ENCODE measurements around the gene MPL.

Gene MPL

GRCh38 chr1:43331688-43332087 is 5.9 kb upstream of the MPL start:
- H3K4me3 ChIP-seq (ENCODE audit: low read depth, low read length): no peak overlapping the region
- TF ChIP-seq, protein P1, sequence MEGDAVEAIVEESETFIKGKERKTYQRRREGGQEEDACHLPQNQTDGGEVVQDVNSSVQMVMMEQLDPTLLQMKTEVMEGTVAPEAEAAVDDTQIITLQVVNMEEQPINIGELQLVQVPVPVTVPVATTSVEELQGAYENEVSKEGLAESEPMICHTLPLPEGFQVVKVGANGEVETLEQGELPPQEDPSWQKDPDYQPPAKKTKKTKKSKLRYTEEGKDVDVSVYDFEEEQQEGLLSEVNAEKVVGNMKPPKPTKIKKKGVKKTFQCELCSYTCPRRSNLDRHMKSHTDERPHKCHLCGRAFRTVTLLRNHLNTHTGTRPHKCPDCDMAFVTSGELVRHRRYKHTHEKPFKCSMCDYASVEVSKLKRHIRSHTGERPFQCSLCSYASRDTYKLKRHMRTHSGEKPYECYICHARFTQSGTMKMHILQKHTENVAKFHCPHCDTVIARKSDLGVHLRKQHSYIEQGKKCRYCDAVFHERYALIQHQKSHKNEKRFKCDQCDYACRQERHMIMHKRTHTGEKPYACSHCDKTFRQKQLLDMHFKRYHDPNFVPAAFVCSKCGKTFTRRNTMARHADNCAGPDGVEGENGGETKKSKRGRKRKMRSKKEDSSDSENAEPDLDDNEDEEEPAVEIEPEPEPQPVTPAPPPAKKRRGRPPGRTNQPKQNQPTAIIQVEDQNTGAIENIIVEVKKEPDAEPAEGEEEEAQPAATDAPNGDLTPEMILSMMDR (IDR thresholded peaks at IDR 0.05; ENCODE audit: low read depth, low read length): no peak
- DNase-seq (ENCODE audit: low read depth, low spot score): no peak
- in situ Hi-C loops (cut with HindIII; ENCODE audit: low sequenced_read_pairs): no loop called here

DNA sequence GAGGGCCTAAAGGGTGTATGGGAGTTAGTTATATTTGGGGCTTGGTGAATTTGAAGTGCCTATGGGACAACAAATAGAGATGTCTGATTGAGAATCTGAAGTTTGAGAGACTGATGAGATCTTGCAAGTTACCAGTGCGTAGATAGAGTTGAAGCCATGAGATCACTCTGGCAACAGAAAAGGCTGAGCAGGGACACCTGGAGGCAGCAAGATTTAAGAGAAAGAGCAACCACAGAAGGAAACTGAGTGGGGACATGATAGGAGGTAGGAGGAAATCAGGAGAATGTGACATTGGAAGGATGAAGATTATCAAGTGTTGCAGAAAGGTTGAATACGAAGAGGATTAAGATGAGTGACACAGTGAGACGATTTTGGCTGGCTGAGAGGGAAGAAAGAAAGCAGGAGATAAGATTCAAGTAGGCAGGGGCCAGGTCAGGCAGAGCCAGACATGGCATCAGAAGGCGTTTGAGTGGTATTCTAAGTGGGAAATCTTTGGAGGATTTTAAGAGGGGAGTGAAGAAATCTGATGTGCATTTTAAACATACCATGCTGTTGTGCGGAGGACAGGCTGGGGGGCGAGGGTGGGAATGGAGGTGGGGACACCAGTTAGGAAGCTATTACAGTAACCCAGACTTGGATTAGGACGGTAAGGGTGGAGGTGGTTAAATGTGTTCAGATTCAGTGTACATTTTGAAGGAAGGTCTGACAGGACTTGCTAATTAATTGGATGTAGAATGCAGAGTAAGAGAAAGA is 3.0 kb upstream of the MPL start:
- TF ChIP-seq, protein P1 (IDR thresholded peaks at IDR 0.05; ENCODE audit: low read depth, low read length): no peak
- DNase-seq (ENCODE audit: low read depth, low spot score): no peak
- in situ Hi-C loops (cut with HindIII; ENCODE audit: low sequenced_read_pairs): no loop called here
- no peak overlapping the region for H3K4me3 ChIP-seq (ENCODE audit: low read depth, low read length)

DNA sequence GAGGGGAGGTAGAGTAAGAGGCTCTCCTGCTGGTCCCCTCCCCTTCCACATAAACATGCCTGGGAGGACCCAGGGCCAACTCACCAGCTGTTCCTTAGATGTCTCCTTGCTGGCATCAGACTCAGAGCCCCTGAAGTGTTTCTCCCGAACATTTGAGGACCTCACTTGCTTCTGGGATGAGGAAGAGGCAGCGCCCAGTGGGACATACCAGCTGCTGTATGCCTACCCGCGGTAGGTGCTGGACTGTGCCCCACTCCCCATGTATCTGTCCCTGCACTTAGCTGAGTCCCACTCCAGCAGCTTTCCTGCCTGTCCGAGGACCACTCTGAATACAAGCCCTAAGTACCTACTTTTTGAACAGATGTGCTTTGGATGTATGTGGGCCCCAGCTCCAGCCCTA is 383 bp downstream of the MPL start:
- in situ Hi-C loops (cut with HindIII; ENCODE audit: low sequenced_read_pairs): no loop called here

DNA sequence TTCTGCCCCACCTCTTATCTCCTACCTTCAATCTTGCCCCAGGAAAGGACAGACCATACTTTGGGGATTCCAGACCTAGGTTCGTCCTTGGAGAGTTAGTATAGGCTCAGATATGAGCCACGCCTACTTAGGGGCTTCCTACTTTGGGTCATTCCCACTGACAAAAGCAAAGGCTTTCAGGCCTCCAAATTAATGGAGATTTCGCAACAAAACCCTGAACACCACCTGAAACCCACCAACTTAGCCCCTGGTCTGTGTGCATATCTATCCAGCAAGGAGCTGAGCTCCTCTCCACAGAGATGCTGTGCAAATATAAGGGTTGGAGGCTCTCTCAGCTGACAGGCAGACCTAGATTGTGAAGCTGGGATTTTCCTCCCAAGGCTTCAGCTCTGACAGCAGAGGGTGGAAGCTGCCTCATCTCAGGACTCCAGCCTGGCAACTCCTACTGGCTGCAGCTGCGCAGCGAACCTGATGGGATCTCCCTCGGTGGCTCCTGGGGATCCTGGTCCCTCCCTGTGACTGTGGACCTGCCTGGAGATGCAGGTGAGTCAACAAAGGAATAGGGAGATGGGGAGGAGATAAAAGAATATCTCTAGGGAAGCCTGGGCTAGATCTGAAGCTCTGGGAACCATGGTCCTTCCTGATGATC is 2.1 kb downstream of the MPL start:
- DNase-seq (ENCODE audit: low read depth, low spot score): no peak

More for the DNA sequence above, 383 bp downstream of the MPL start:
- no peak overlapping the region for H3K4me3 ChIP-seq (ENCODE audit: low read depth, low read length)
- no peak for DNase-seq (ENCODE audit: low read depth, low spot score)
- TF ChIP-seq, protein P1 (IDR thresholded peaks at IDR 0.05; ENCODE audit: low read depth, low read length): no peak

GRCh38 chr1:43340559-43340958 is 2.9 kb downstream of the MPL start:
- in situ Hi-C loops (cut with HindIII; ENCODE audit: low sequenced_read_pairs): no loop called here
- H3K4me3 ChIP-seq (ENCODE audit: low read depth, low read length): no peak overlapping the region
- DNase-seq (ENCODE audit: low read depth, low spot score): no peak
- TF ChIP-seq, protein P1 (IDR thresholded peaks at IDR 0.05; ENCODE audit: low read depth, low read length): no peak

More for the DNA sequence above, 2.1 kb downstream of the MPL start:
- no peak overlapping the region for H3K4me3 ChIP-seq (ENCODE audit: low read depth, low read length)
- TF ChIP-seq, protein P1 (IDR thresholded peaks at IDR 0.05; ENCODE audit: low read depth, low read length): no peak
- in situ Hi-C loops (cut with HindIII; ENCODE audit: low sequenced_read_pairs): no loop called here

- in situ Hi-C loops (cut with HindIII; ENCODE audit: low sequenced_read_pairs): no loop called here
- no peak overlapping the region for H3K4me3 ChIP-seq (ENCODE audit: low read depth, low read length)
- TF ChIP-seq, protein P1 (IDR thresholded peaks at IDR 0.05; ENCODE audit: low read depth, low read length): no peak
- no peak for DNase-seq (ENCODE audit: low read depth, low spot score)
These were observed 6.7 kb downstream of the MPL start for GRCh38 chr1:43344267-43344850.
